ENCODE data around the gene GABBR1. TPM values are rescaled to one million over a fixed set of nuclear protein-coding genes. Genes with fewer than 3 reads are reported as not detected.

GABBR1 gene
- total RNA-seq, 2 experiments from 2014 or later: 12.9 to 37.1 TPM

DNA sequence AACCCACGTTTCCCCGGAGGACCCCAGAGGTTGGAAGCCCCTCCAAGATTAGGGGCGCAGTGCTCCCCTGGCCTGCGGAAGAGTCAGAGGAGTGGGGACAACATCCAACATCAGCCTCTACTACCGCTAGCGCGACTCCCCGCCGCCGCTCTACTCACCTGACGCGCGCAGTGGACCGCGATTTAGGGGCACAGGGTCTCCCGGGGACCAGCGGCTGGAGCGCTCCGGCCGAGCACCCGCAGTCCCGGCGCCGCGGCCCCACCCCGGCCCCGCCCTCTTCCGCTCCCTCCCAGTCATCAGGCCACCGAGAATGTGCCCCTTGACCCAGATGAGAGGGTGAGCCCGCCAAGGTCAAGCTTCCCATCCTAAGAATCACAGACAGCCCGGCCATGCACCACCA lies 47.9 kb upstream of the GABBR1 start, which contains the start of gene ZFP57:
ZFP57 (minus strand) TSS at position 249 of the 400 bp plus-strand sequence. CDS start 4,149 bp downstream, outside the sequence.
- POLR2A ChIA-PET: no interaction called here
- Histone ChIP-seq H3K27ac (ENCODE audit: low read depth, low read length, poor library complexity, severe bottlenecking) (no peak within 1 kb of the TSS), H3K79me2 (ENCODE audit: insufficient read depth, low read depth, low read length) (no peaks in the 10 kb centered on the region), H3K9me2 (ENCODE audit: insufficient read depth, low read length) (no peaks in the 10 kb centered on the region), H3K9me3 (ENCODE audit: low read length) (no peaks in the 10 kb centered on the region), H4K20me1 (ENCODE audit: insufficient read depth, low read length) (no peaks in the 10 kb centered on the region), H2AFZ (ENCODE audit: low read length) (no peak within 1 kb of the TSS), H3K36me3 (ENCODE audit: insufficient read depth, low read length) (no peaks in the 10 kb centered on the region), H3K4me2 (ENCODE audit: low read length) (no peak within 1 kb of the TSS), H3K4me1 (ENCODE audit: insufficient read depth, low read length, poor library complexity, severe bottlenecking) (no peaks in the 10 kb centered on the region), H3K4me3 (ENCODE audit: low read depth, low read length, poor library complexity, severe bottlenecking) (no peak within 1 kb of the TSS)
- no peak for DNase-seq (ENCODE audit: low spot score)
- CTCF ChIA-PET (ENCODE audit: unreplicated experiment): no interaction called here
- no peak for TF ChIP-seq EZH2phosphoT487 (IDR thresholded peaks at IDR 0.05; ENCODE audit: borderline replicate concordance, low read depth, low read length)
- TF ChIP-seq, protein P1, sequence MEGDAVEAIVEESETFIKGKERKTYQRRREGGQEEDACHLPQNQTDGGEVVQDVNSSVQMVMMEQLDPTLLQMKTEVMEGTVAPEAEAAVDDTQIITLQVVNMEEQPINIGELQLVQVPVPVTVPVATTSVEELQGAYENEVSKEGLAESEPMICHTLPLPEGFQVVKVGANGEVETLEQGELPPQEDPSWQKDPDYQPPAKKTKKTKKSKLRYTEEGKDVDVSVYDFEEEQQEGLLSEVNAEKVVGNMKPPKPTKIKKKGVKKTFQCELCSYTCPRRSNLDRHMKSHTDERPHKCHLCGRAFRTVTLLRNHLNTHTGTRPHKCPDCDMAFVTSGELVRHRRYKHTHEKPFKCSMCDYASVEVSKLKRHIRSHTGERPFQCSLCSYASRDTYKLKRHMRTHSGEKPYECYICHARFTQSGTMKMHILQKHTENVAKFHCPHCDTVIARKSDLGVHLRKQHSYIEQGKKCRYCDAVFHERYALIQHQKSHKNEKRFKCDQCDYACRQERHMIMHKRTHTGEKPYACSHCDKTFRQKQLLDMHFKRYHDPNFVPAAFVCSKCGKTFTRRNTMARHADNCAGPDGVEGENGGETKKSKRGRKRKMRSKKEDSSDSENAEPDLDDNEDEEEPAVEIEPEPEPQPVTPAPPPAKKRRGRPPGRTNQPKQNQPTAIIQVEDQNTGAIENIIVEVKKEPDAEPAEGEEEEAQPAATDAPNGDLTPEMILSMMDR (conservative IDR thresholded peaks at IDR 0.05; ENCODE audit: low read length): no peak
- intact Hi-C loops (cut with micrococcal nuclease; ENCODE audit: unreplicated experiment): no loop called here
- no TSS peak for BruUV-seq (replicated peaks)

DNA sequence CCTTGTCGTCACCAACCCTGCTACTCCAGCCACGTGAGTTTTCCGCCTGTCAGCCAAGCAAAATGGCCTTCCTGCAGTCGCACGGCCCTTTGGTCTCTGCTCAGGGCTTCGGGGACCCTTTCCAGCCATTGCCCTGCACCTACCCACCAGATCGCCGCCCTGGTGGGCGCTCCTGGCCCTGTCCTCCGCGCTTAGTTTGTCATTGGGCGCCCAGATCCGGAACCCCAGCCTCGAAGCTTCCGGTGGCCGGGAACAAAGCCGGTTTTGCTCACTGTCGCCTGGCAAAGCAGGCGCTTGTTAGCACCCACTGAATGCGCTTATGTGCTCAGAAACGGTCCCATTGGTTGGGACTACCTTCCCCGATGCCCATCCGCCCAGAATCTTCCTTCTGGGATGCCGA lies 47.4 kb upstream of the GABBR1 start:
- Histone ChIP-seq H3K9me3 (ENCODE audit: low read length) (no peaks in the 10 kb centered on the region), H3K4me2 (ENCODE audit: low read length) (no peak overlapping the region), H3K79me2 (ENCODE audit: insufficient read depth, low read depth, low read length) (no peaks in the 10 kb centered on the region), H3K27ac (ENCODE audit: low read depth, low read length, poor library complexity, severe bottlenecking) (no peak overlapping the region), H4K20me1 (ENCODE audit: insufficient read depth, low read length) (no peaks in the 10 kb centered on the region), H2AFZ (ENCODE audit: low read length) (no peak overlapping the region), H3K9me2 (ENCODE audit: insufficient read depth, low read length) (no peaks in the 10 kb centered on the region), H3K4me3 (ENCODE audit: low read depth, low read length, poor library complexity, severe bottlenecking) (no peak overlapping the region), H3K4me1 (ENCODE audit: insufficient read depth, low read length, poor library complexity, severe bottlenecking) (no peaks in the 10 kb centered on the region), H3K36me3 (ENCODE audit: insufficient read depth, low read length) (no peaks in the 10 kb centered on the region)
- no TSS peak for BruUV-seq (replicated peaks)
- POLR2A ChIA-PET: no interaction called here
- intact Hi-C loops (cut with micrococcal nuclease; ENCODE audit: unreplicated experiment): no loop called here
- TF ChIP-seq, protein P1 (conservative IDR thresholded peaks at IDR 0.05; ENCODE audit: low read length): no peak; the same call in 1 of the 2 replicates
- TF ChIP-seq EZH2phosphoT487 (IDR thresholded peaks at IDR 0.05; ENCODE audit: borderline replicate concordance, low read depth, low read length): no peak
- DNase-seq (ENCODE audit: low spot score): no peak
- CTCF ChIA-PET (ENCODE audit: unreplicated experiment): no interaction called here

DNA sequence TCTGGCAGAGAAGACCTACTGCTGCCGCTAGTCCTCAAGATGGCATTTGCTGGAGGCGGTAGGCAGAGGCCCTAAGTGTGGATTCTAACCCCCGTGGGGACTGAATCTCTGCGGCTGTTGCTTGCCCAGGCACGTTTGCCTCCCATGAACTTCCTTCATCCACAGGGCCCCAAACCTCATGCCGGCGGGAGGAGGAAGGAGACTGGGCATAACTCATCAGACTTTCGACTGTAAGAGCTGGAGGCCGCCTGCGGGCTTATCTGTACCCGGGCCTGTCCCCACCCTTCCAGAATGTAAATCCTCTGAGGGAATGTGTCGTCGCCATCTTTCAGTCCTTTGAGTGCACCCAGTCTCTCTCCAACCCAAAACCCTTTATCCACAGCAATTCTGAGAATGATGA lies 47.0 kb upstream of the GABBR1 start:
- Histone ChIP-seq H3K79me2 (ENCODE audit: insufficient read depth, low read depth, low read length) (no peaks in the 10 kb centered on the region), H3K4me3 (ENCODE audit: low read depth, low read length, poor library complexity, severe bottlenecking) (no peak overlapping the region), H2AFZ (ENCODE audit: low read length) (no peak overlapping the region), H3K4me1 (ENCODE audit: insufficient read depth, low read length, poor library complexity, severe bottlenecking) (no peaks in the 10 kb centered on the region), H3K36me3 (ENCODE audit: insufficient read depth, low read length) (no peaks in the 10 kb centered on the region), H3K27ac (ENCODE audit: low read depth, low read length, poor library complexity, severe bottlenecking) (no peak overlapping the region), H3K9me2 (ENCODE audit: insufficient read depth, low read length) (no peaks in the 10 kb centered on the region), H3K9me3 (ENCODE audit: low read length) (no peaks in the 10 kb centered on the region), H4K20me1 (ENCODE audit: insufficient read depth, low read length) (no peaks in the 10 kb centered on the region), H3K4me2 (ENCODE audit: low read length) (no peak overlapping the region)
- no TSS peak for BruUV-seq (replicated peaks)
- TF ChIP-seq, protein P1 (conservative IDR thresholded peaks at IDR 0.05; ENCODE audit: low read length): no peak
- TF ChIP-seq EZH2phosphoT487 (IDR thresholded peaks at IDR 0.05; ENCODE audit: borderline replicate concordance, low read depth, low read length): no peak
- intact Hi-C loops (cut with micrococcal nuclease; ENCODE audit: unreplicated experiment): no loop called here
- ChIA-PET CTCF (ENCODE audit: unreplicated experiment) (no interaction called here), POLR2A (no interaction called here)
- DNase-seq (ENCODE audit: low spot score): no peak
